ENCODE results near the gene AS3MT.
"Not testable (repeated sequence)": the region's sequence is repeated elsewhere in the genome, so short reads cannot be mapped to it uniquely, and the experiment has no call there.

AS3MT gene

GRCh38 chr10:102841827-102842345, 27.4 kb upstream of the AS3MT start:
- no peak for DNase-seq (ENCODE audit: low read depth)
- no peak for TF ChIP-seq CTCF (IDR thresholded peaks at IDR 0.05; ENCODE audit: control insufficient read depth, insufficient read depth, low read depth, low read length, missing control alignments)
- H3K4me3 ChIP-seq (ENCODE audit: control insufficient read depth, low read depth, low read length), result no peak overlapping the region

GRCh38 chr10:102843139-102843538, 26.1 kb upstream of the AS3MT start:
- not testable (repeated sequence) for DNase-seq (ENCODE audit: low read depth); H3K4me3 ChIP-seq (ENCODE audit: control insufficient read depth, low read depth, low read length)

GRCh38 chr10:102844190-102844776, 25.0 kb upstream of the AS3MT start:
- not testable (repeated sequence) for DNase-seq (ENCODE audit: low read depth); H3K4me3 ChIP-seq (ENCODE audit: control insufficient read depth, low read depth, low read length)

GRCh38 chr10:102845352-102845902, 23.8 kb upstream of the AS3MT start:
- DNase-seq (ENCODE audit: low read depth), result no peak
- H3K4me3 ChIP-seq (ENCODE audit: control insufficient read depth, low read depth, low read length), result no peak overlapping the region
- no peak for TF ChIP-seq CTCF (IDR thresholded peaks at IDR 0.05; ENCODE audit: control insufficient read depth, insufficient read depth, low read depth, low read length, missing control alignments)

GRCh38 chr10:102850025-102850518, 19.2 kb upstream of the AS3MT start:
- no peak overlapping the region for H3K4me3 ChIP-seq (ENCODE audit: control insufficient read depth, low read depth, low read length)
- no peak for TF ChIP-seq CTCF (IDR thresholded peaks at IDR 0.05; ENCODE audit: control insufficient read depth, insufficient read depth, low read depth, low read length, missing control alignments)
- peak; percentile 14 for DNase-seq (ENCODE audit: low read depth)

- DNase-seq (ENCODE audit: low read depth); H3K4me3 ChIP-seq (ENCODE audit: control insufficient read depth, low read depth, low read length): not testable (repeated sequence)
Observed at GRCh38 chr10:102853237-102853636, 16.0 kb upstream of the AS3MT start.

- DNase-seq (ENCODE audit: low read depth), result peak; percentile 84
- H3K4me3 ChIP-seq (ENCODE audit: control insufficient read depth, low read depth, low read length), result not testable (repeated sequence)
Observed at GRCh38 chr10:102855731-102856436, 13.4 kb upstream of the AS3MT start.

GRCh38 chr10:102856758-102857424, 12.4 kb upstream of the AS3MT start:
- no peak overlapping the region for H3K4me3 ChIP-seq (ENCODE audit: control insufficient read depth, low read depth, low read length)
- TF ChIP-seq CTCF (IDR thresholded peaks at IDR 0.05; ENCODE audit: control insufficient read depth, insufficient read depth, low read depth, low read length, missing control alignments), result no peak
- no peak for DNase-seq (ENCODE audit: low read depth)
